Fibroblast of pulmonary artery (primary cell): Measurements from ENCODE around the gene EEF2K.

Experiments
- DNase-seq: peaks from one replicate; pipeline ENCODE4 v3.0.0-alpha.2; 2010; ENCODE audit warnings: low read depth
- H3K4me3 ChIP-seq: replicated peaks from 2 replicates; pipeline ENCODE4 v1.5.1; 2011; ENCODE audit warnings: low read depth, mild to moderate bottlenecking, control low read depth, low read length, moderate library complexity
- CTCF ChIP-seq: IDR thresholded peaks from 2 replicates; pipeline ENCODE4 v1.5.1; 2011; ENCODE audit warnings: mild to moderate bottlenecking, control low read depth, low read length, inconsistent platforms; ENCODE audit errors: missing control alignments

Gene EEF2K

GRCh38 chr16:22206013-22206841 is at the start of gene EEF2K:
Gene EEF2K, plus strand, starts transcription at chr16:22206278. Its CDS starts 19,452 bp downstream, at chr16:22225730.
- TF ChIP-seq CTCF, result peak; percentile 55
- DNase-seq, result peak; percentile 97
- H3K4me3 ChIP-seq, result peak within 1 kb of the TSS; percentile 85

GRCh38 chr16:22161401-22161800 is 44.7 kb upstream of the EEF2K start:
- no peak for TF ChIP-seq CTCF
- H3K4me3 ChIP-seq, result no peak overlapping the region
- no peak for DNase-seq

GRCh38 chr16:22161999-22162655 is 44.0 kb upstream of the EEF2K start, which contains the start of gene SDR42E2:
Gene SDR42E2, plus strand, starts transcription at chr16:22162506. Its CDS starts 3,077 bp downstream, at chr16:22165583.
- TF ChIP-seq CTCF, result no peak
- no peak for DNase-seq
- H3K4me3 ChIP-seq, result no peak within 1 kb of the TSS

- H3K4me3 ChIP-seq, result no peak overlapping the region
- no peak for TF ChIP-seq CTCF
- DNase-seq, result no peak
Measured at GRCh38 chr16:22162656-22163009, 43.4 kb upstream of the EEF2K start.

- TF ChIP-seq CTCF, result no peak
- no peak for DNase-seq
Measured at GRCh38 chr16:22163806-22164205, 42.3 kb upstream of the EEF2K start.

GRCh38 chr16:22164482-22164881 is 41.6 kb upstream of the EEF2K start:
- DNase-seq, result no peak
- H3K4me3 ChIP-seq, result no peak overlapping the region
- TF ChIP-seq CTCF, result no peak

More at GRCh38 chr16:22163806-22164205, 42.3 kb upstream of the EEF2K start:
- no peak overlapping the region for H3K4me3 ChIP-seq
